GM11168 (cell line): ENCODE data around the gene RUSC2.
"Not testable (repeated sequence)": the region's sequence is repeated elsewhere in the genome, so short reads cannot be mapped to it uniquely, and the experiment has no call there.

Experiments used
- in situ Hi-C: fragments of 300-500 bp; cut with MboI; formaldehyde crosslinking; loops from one replicate; pipeline ENCODE4 v1.12.0; 2022; ENCODE audit warnings: low sequenced_read_pairs; ENCODE audit not compliant: unreplicated experiment

The RUSC2 gene

DNA sequence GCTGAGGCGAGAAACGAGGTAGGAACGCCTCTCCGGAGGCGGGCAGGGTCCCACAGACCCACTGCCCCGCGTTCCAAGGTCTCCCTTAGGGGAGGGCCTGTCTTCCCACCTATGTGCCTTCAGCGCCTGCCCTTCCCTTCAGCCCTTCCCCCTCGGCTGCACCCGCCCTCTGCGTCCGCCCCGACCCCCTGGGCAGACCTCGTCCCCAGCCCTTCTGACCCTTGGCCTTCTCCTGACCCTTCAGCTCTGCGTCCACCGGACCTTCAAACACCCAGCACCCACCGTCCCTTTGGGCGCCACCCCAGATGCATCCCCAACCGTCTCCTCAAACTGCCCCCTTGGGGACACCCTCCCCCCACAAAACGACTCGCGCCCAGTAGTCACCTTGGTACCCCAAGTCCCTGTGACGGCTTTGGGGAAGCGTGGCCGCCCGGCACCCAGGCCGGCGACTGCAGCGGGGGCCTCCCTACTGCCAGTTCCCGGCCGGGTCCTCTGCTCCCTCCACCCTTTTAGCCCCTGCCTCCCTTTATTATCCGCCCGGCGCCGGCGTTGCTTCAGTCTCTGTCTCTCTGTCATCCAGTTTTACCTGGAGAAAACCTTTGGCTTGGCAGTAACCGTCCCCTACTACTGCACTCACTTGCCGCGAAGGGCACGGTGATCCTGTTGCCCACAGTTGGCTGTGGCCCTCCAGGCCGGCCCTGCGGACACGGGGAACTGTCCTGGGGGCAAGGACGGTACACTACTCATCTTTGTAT is 421 bp downstream of the RUSC2 start:
- in situ Hi-C loops, result no loop called here

DNA sequence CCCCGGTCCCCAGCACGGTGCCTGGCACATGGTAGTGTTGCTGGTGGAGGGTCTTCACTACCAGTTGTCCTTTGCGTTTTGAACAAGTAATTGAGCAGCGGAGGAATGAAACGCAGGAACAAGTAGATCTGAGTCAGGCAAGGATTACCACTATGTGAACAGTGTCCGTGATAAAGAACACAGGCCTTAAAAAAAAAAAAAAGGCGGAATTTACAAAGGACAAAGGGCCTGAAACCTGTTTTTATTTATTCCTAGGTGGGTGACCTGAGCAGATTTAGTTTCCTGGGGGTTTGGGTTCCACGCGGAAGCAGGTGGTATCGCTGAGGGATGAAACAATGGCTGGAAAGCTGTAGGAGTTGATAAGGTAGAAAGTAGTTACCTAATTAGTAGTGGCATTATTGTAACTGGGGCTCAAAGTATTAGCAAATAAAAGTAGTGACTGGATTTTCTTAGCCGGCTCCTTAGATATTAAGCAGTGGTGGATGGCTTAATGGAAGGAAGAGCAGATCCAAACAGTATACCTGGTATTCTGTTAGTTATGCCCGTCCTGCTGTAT is 1.1 kb downstream of the RUSC2 start:
- in situ Hi-C loops, result no loop called here

DNA sequence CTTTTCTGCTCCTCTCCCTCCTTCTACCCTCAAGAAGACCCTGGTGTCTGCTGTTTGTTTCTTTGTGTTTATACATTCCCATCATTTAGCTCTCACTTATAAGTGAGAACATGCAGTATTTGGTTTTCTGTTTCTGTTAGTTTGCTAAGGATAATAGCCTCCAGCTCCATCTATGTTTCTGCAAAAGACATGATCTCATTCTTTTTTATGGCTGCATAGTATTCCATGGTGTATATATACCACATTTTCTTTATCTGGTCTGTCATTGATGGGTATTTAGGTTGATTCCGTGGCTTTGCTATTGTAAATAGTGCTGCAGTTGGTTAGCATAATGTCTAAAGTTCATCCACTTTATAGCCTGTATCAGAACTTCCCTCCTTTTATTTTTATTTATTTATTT is 3.2 kb downstream of the RUSC2 start:
- in situ Hi-C loops, result not testable (repeated sequence)

DNA sequence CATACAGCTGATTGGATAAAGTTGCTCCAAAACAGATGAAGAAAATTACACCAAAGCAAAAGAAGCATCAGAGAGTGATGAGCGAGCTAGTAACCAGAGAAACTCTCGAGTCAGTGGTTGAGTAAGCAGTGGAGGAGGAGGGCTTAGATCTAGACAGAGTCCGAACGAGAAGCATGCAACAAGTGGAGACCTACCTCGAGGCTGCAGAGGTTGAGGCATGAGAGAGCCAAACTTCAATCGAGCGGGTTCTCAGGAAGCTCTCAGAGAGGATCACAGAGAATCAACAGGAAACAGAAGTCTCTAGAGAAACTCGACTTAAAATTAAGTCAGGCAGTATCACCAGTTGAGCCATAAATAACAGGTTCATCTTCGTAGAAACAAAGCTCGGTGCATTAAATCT is 6.1 kb downstream of the RUSC2 start:
- in situ Hi-C loops, result no loop called here

DNA sequence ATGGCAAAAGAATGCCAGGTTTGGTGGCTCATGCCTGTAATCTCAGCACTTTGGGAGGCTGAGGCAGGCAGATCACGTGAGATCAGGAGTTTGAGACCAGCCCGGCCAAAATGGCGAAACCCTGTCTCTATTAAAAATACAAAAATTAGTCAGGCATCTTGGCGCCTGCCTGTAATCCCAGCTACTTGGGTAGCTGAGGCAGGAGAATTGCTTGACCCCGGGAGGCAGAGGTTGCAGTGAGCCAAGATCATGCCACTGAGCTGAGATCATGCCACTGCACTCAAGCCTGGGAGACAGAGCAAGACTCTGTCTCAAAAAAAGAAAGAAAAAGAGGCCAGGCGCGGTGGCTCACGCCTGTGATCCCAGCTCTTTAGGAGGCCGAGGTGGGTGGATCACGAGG is 8.3 kb downstream of the RUSC2 start:
- in situ Hi-C loops, result not testable (repeated sequence)

DNA sequence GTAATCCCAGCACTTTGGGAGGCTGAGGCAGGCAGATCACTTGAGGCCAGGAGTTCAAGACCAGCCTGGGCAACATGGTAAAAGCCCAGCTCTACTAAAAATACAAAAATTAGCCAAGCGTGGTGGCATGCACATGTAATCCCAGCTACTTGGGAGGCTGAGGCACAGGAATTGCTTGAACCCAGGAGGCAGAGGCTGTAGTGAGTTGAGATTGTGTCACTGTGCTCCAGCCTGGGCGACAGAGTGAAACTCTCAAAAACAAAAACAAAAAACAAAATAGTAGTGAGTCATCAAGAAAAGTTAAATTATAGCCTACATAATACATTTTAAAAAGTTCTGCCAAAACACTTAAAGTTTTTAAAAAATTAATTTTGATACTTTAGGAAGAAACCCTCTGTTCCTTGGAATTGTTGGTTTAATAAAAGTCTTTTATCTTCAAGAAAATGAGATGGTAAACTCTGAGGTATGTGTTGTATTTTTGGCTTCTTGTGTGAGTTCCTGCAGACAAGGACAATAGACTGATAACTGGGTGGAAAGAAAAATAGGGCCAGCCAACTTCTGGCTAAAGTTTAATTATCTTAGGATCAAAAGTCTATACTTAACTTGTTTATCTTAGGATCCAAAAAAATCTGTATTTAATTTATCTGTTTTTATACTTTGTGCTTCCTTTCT is 9.3 kb downstream of the RUSC2 start:
- in situ Hi-C loops, result no loop called here

DNA sequence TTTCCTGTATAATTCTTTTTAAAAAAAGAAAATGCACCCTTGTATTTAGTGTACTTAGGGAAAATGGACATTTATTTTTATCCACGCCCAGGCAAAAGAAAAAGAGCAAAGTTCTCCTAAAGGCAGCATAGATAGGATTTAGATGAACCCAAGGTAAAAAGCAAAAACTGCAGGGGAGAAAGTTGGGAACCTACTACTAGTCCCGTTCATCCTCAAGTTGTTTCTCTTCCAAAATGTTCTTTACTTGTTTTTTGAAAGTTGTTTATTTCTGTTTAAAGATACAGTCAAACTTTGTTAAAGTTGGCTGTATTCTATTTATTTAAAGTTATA is 9.8 kb downstream of the RUSC2 start:
- in situ Hi-C loops, result no loop called here

DNA sequence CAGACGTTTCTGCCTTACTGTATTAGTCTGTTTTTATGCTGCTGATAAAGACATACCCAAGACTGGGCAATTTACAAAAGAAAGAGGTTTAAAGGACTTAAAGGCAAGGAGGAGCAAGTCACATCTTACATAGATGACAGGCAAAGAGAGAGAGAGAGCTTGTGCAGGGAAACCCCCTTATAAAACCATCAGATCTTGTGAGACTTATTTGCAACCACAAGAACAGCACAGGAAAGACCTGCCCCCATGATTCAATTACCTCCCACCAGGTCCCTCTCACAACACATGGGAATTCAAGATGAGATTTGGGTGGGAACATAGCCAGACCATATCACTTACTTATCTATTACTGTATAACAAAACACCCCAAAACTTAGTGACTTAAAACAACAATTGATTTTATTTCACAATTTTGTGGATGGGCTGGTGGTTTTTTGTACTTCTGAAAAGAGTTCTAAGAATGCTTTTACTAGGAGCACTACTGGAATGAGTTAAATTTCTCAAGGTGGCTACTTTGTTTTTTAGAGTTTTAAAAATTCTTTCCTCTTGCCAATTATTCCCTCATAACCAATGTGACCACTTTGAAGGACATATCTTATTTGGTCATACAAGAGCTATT is 10.3 kb downstream of the RUSC2 start:
- in situ Hi-C loops, result no loop called here

DNA sequence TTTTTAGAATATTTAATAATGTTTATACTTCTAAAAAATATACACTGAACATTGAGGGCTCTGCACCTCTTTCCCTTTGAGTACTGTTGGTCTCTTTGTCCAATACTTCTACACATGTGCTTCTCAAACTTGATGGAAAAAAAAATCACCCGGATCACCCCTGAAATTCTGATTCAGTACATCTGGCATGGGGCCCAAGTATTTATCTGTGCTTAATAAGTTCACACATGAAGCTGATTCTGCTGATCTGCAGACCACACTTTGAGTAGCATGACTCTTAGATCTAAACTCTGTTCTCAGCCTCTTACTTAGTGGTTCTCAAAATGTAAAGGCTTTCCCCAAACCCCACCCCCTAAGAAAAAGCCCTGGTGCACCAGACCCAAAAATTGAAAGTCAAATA is 12.0 kb downstream of the RUSC2 start:
- in situ Hi-C loops, result no loop called here

DNA sequence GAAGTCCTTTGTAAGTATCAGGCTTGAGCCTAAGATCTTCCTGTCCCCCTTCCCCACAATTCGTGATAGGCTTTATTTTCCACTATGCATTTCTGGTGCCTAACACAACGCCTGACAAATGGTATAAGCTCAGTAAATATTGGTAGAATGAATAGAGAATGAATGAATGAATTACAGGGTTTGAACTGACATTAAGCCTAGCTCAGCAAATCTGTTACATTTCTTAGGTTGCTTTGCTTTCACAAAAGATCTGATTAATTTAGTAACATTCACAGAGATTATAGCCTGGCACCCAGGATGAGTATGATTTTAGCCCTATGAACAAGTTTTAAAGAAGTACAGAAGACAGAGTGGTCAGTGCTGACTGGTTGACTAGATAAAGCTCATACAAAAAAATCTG is 16.4 kb downstream of the RUSC2 start:
- in situ Hi-C loops, result no loop called here

DNA sequence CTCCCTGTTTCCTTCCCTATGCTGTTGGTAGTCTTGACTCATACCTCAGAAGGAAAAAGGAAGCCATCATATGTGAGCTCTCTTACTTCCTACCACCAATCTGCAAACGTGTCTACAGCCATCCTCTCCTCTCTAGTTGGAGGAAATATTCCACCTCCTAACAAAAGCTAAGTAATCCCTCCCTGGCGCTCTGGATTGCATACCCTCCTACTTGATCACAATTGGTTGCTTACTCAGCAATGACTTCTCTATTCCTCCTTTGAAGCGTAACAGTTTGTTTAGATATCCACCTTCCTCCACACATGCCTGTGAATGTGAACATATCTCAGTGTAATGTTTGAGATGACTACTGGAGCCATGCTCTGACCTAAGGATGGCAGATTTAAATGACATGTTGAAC is 18.2 kb downstream of the RUSC2 start:
- in situ Hi-C loops, result no loop called here

DNA sequence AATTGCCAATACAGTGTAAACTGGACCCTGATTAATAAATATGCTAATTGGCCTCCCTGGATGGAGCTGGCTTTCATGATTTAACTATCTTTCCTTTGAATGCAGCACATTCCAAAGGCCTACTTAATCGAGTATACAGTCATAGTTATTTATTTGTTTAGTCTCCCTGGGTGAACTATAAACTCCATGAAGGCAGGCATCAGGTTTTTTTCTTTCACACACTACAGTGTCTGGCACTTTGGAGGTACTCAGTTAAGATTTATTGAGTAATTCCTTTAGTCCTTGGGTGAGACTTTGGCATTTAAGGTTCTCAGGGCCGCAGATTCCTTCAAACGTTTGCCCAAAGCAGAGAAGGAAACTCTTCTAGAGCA is 20.5 kb downstream of the RUSC2 start:
- in situ Hi-C loops, result no loop called here

DNA sequence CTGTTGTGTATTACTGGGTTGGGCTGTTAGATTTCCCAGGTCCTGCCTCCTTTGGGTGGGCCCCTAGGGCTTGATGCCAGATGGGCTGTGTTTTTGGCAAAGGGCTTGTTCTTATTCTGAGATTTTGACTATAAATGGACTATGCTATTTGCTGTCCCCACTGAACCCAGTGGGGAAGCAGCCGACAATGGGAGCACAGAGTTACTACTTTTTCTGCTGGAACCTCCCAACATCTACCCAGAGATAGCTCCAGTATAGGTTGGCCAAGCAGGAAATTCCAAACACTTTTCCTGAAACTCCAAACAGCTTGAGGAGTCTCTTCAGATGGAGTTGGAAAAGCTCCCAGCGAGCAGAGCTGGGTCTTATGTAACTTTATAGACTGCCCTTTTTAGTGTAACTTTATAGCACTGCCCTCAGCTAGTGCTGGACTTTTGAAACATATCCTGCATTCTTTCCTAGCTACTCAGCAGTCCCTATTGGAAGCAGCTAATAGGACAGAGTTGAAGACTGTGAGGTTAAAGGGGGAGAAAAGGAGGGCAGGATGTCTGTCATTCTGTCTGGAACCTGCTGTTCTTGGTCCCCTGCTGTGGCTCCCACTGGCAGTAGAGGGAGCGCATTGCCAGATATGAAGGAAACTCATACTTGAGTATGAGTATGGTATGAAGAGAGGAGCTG is 21.0 kb downstream of the RUSC2 start:
- in situ Hi-C loops, result no loop called here

DNA sequence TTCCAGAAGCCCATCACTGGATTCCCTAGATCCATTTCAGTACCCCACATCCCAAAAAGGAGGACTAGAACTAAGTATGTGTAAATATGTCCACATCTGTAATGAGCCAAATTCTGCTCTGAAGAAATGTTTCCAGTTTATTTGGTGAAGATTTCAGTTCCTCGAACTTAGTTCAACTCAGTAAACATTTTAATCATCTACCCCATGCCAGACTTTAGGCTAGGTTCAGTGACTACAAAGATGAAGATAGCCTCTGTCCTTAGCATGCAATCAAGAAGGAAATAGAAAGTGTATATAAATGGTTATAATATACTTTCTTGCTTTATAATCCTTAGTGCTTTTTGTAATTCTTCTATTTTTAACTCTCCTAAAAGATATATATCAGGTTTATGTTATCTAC is 21.5 kb downstream of the RUSC2 start:
- in situ Hi-C loops, result no loop called here

DNA sequence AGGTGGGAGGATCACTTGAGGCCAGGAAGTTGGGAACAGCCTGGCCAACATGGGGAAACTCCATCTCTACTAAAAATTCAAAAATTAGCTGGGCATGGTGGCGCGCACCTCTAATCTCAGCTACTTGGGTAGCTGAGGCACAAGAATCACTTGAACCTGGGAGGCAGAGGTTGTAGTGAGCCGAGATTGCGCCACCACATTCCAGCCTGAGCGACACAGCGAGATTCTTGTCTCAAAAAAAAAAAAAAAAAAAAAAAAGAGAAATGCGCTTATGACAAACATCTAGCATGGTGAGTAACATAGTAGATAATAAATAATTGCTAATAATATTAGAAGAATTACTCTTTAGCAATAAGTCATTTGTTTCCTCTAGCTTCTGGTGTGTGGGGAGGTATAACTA is 25.9 kb downstream of the RUSC2 start:
- in situ Hi-C loops, result no loop called here

DNA sequence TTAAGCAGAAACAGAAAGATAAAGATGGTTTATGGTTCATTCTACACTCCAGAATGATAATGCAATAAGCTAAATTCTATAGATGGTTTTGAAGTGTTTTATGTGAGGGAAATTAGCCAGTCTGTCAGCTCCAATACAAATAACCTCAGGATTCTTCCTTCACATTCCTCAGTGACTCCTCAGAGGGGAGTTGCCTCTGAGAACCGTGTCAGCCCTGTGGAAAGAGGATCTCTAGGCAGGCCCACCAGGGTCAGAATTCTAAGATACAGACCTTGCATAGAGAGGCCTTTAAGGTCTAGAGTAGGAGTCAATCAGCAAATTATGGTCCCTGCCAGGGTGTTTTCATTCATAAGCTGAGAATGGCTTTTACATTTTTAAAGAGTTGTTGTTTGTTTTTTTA is 26.6 kb downstream of the RUSC2 start:
- in situ Hi-C loops, result no loop called here

DNA sequence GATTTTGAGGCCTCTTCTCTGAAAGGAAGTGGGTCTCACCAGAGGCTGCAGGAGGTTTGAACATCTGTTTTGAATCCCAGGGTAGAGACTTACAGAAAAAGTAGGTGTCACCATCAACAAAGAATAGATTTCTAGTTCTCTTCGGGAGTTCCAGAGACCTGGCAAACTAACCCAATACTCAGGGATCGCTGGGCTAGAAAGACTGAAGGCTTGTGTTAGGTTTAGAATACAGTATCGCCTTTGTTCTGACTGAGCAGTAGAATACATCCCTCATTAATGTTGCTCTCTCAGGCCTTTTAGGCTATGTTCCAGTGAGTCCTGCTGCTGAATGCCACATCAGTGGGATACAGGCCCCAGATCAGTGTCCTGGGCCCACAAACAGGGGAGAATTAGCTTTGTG is 27.2 kb downstream of the RUSC2 start:
- in situ Hi-C loops, result no loop called here

DNA sequence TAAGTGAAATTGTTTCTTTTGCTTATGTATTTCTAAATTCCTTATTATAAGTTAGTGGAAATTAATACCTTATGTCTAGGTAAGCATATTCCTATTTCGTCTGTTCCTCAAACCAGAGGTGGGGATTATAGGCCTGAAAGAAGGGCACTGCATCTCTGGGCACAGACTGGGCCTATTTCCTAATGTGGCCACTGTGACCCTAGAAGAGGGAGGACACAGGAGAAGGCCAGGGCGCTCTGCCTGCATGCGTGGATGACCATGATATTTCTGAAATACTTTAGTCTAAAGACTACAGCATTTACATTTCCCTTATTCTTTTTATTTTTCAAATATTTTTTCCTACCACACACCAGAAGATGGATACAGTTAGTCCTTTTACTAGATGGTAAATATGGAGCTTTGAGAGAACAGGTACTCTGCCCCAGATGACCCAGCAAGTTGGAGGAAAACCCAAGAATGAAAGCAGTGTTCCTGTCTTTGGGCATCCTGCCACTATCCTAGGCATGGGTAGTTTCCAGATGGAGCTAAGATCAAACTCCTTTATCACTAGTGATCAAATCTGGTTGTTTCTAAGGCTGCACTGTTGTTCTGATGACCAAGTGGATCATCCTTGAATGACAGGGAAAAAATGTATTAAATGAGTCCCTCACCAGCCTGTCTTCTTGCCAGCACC is 27.8 kb downstream of the RUSC2 start:
- in situ Hi-C loops, result no loop called here

DNA sequence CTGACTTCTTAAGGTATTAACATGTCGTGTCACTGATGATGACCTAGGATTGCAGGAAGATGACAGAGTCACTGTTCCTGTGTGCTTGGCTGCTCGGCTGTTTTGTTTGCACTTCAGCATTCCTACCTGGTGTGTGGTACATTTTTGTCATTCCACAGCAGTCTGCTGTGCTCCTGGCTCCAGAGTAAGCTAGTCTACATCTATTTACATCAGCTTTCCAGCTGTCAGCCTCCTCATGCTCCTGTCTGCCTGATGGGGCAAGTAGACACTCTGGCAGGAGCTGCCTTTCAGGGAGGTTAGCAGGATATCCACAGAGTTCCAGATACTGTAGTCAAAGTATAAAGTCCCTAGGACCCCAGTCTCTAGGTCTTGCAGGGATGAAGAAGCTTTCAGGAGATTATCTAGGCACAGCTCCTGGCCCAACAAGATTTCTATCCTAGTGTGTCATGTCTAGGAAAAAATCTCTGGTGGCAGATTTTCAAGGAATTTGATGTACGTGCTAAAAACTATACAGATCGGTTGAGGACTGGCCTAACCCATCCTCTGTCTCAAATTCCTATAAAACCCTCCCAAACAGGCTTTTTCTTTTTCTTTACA is 28.4 kb downstream of the RUSC2 start:
- in situ Hi-C loops, result no loop called here

DNA sequence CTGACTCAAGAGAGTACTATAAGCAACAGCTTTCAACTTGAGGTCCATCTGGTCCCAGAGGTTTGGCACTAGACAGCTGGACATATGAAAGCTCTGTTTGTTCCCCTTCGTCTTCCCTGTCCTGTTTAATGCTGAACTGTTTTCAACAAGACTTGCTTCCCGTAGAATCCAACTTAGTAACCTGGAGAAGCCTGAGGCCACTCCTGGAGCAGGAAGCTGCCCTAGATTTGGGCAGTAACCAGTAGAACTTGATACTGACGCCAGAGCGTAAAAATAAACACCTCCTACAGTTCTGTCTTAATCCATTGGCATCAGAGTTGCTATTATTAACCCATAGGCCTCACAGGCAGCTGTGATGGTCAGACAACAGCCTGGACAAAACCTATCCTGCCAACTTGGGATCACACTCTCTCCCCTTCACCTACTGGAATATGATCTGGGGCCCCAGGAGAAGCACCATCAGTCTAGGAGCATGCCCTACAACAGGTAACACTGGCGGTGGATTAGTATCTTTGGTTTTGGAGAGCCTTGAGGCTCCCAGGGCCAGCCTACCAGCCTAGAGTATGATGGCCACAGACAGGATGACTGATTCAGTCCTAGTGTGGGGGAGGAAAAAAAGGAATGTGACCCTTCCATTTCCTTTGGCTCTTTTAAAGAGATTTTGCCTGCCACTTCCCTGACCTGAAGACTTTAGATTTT is 29.2 kb downstream of the RUSC2 start:
- in situ Hi-C loops, result no loop called here
